Caco-2 (cell line): ENCODE results near the gene BRD1. TPM values are rescaled to one million over a fixed set of nuclear protein-coding genes. Genes with fewer than 3 reads are reported as not detected.

ENCODE experiments used
- BruUV-seq: library from RNA; stranded (reverse); fragments of 400-500 nt; replicated peaks from 2 replicates; lab custom pipeline; 2021; lab: Mats Ljungman, UMichigan
- CTCF ChIA-PET: fragments of 300-600 bp; sonication (Branson Sonifier 250); formaldehyde crosslinking; loops from one replicate; lab custom pipeline; 2022; ENCODE audit warnings: antibody characterized with exemption; lab: Charles Lee
- POLR2A ChIA-PET: fragments of 300-600 bp; sonication (Branson Sonifier 250); formaldehyde crosslinking; loops from one replicate; lab custom pipeline; 2022; ENCODE audit warnings: antibody characterized with exemption; lab: Charles Lee
- DNase-seq, 2 experiments: peaks; one replicate each; pipeline versions ENCODE4 v3.0.0 to v3.0.0-alpha.2; 2020 to 2022
- H3K27me3 ChIP-seq: replicated peaks from 2 replicates; pipeline ENCODE4 v1.6.0; 2011; ENCODE audit warnings: low read length; ENCODE audit not compliant: control insufficient read depth, insufficient read depth
- H3K36me3 ChIP-seq: 2 replicates; pipeline ENCODE4 v1.5.1; 2011; ENCODE audit warnings: low read length; ENCODE audit not compliant: control insufficient read depth, insufficient read depth
- H3K4me1 ChIP-seq: fragments of 250-450 bp; sonication (Bioruptor Pico); 2 replicates; pipeline ENCODE4 v1.5.1; 2020; ENCODE audit warnings: mild to moderate bottlenecking
- H3K4me3 ChIP-seq: 2 replicates; pipeline ENCODE4 v1.5.1; 2011; ENCODE audit warnings: low read depth, mild to moderate bottlenecking, control low read depth, low read length
- H3K9me3 ChIP-seq: fragments of 250-450 bp; sonication (Bioruptor Pico); 2 replicates; pipeline ENCODE4 v1.5.1; 2020; ENCODE audit warnings: mild to moderate bottlenecking, moderate library complexity
- H3K27ac Mint-ChIP-seq: one replicate; pipeline ENCODE4 v1.8.0; 2022; ENCODE audit warnings: mixed read lengths; ENCODE audit not compliant: unreplicated experiment
- H3K27me3 Mint-ChIP-seq: one replicate; pipeline ENCODE4 v1.8.0; 2022; ENCODE audit warnings: mixed read lengths; ENCODE audit not compliant: insufficient read depth, unreplicated experiment
- H3K36me3 Mint-ChIP-seq: one replicate; pipeline ENCODE4 v1.8.0; 2022; ENCODE audit warnings: mild to moderate bottlenecking, mixed read lengths; ENCODE audit not compliant: insufficient read depth, unreplicated experiment
- H3K4me1 Mint-ChIP-seq: one replicate; pipeline ENCODE4 v1.8.0; 2022; ENCODE audit warnings: low read depth, mixed read lengths; ENCODE audit not compliant: unreplicated experiment
- H3K4me3 Mint-ChIP-seq: one replicate; pipeline ENCODE4 v1.8.0; 2022; ENCODE audit warnings: mild to moderate bottlenecking, moderate library complexity, mixed read lengths; ENCODE audit not compliant: unreplicated experiment
- H3K9me3 Mint-ChIP-seq: one replicate; pipeline ENCODE4 v1.8.0; 2022; ENCODE audit warnings: mixed read lengths; ENCODE audit not compliant: unreplicated experiment
- intact Hi-C: fragments of 100-400 bp; cut with micrococcal nuclease; formaldehyde crosslinking; loops from one replicate; pipeline ENCODE4 v1.10.0; 2022; ENCODE audit not compliant: unreplicated experiment
- total RNA-seq: library from RNA; stranded (reverse); gene quantifications from 2 replicates; pipeline ENCODE4 v1.2.3, GENCODE V29; 2022
- TF ChIP-seq, protein P1 (sequence below), 2 experiments: fragments of 200-600 bp in 1 of 2; IDR thresholded peaks; 1 replicate in 1 of 2; 2 replicates in 1 of 2; pipeline versions ENCODE4 v1.5.1 to v1.8.0; 2011 to 2022; ENCODE audit warnings: antibody characterized with exemption in 1 of 2, control low read depth in 1 of 2, inconsistent platforms in 1 of 2, low read depth in 1 of 2, low read length in 1 of 2, mild to moderate bottlenecking in 1 of 2, moderate library complexity in 1 of 2; ENCODE audit not compliant: insufficient read depth in 1 of 2, severe bottlenecking in 1 of 2, unreplicated experiment in 1 of 2

Gene BRD1
- total RNA-seq, 1 experiment from 2014 or later = 46.9 TPM

DNA sequence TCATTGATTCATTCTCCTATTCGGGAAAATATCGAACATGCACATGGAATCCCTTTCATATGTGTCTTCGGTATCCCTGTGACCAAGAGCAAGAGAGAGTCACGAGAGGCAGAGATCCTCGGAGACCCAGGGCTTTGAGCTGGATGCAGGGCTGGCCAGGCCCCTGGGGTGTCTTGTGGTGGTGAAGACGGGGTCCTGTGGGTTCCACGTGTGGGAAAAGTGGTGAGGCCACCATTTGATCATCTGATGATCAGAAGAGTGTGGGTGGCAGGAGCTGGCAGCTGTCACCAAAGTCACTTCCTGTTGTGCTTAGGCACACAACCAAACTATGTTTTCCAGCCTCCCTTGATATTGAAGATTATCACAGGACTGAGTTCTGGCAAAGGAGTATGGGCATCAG lies 94.0 kb downstream of the BRD1 start:
- no peak for DNase-seq
- H3K36me3 Mint-ChIP-seq = no peaks in the 10 kb centered on the region
- Histone ChIP-seq H3K36me3 (no peaks in the 10 kb centered on the region), H3K4me1 (no peaks in the 10 kb centered on the region), H3K4me3 (no peak overlapping the region), H3K9me3 (0 out of 2 replicates have a peak, but pooled peaks cover 2% of the 10 kb centered on the region), H3K27me3 (peaks cover 1% of the 10 kb centered on the region; the same call in 1 of the 2 replicates)
- intact Hi-C loops = no loop called here
- CTCF ChIA-PET = no interaction called here
- peaks cover 39% of the 10 kb centered on the region for H3K27me3 Mint-ChIP-seq
- H3K9me3 Mint-ChIP-seq = no peaks in the 10 kb centered on the region
- H3K27ac Mint-ChIP-seq = no peak overlapping the region
- no TSS peak for BruUV-seq
- no peaks in the 10 kb centered on the region for H3K4me1 Mint-ChIP-seq
- no peak overlapping the region for H3K4me3 Mint-ChIP-seq
- TF ChIP-seq, protein P1, sequence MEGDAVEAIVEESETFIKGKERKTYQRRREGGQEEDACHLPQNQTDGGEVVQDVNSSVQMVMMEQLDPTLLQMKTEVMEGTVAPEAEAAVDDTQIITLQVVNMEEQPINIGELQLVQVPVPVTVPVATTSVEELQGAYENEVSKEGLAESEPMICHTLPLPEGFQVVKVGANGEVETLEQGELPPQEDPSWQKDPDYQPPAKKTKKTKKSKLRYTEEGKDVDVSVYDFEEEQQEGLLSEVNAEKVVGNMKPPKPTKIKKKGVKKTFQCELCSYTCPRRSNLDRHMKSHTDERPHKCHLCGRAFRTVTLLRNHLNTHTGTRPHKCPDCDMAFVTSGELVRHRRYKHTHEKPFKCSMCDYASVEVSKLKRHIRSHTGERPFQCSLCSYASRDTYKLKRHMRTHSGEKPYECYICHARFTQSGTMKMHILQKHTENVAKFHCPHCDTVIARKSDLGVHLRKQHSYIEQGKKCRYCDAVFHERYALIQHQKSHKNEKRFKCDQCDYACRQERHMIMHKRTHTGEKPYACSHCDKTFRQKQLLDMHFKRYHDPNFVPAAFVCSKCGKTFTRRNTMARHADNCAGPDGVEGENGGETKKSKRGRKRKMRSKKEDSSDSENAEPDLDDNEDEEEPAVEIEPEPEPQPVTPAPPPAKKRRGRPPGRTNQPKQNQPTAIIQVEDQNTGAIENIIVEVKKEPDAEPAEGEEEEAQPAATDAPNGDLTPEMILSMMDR (IDR thresholded peaks at IDR 0.05; ENCODE audit: insufficient read depth in 1 of 2, low read depth in 1 of 2, low read length in 1 of 2, severe bottlenecking in 1 of 2, unreplicated experiment in 1 of 2) = no peak
- POLR2A ChIA-PET = no interaction called here

DNA sequence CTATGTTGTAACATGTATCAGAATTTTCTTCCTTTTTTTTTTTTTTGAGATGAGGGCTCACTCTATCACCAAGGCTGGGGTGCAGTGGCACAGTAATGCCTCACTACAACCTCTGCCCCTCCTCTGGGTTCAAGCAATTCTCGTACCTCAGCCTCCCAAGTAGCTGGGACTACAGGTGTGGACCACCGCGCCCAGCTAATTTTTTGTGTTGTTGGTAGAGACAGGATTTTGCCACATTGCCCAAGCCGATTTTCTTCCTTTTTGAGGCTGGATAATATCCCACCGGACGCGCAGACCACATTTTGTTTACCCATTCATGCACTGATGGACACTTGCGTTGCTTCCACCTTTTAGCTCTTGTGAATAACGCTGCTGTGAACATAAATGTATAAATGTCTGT lies 97.0 kb downstream of the BRD1 start:
- DNase-seq = no peak
- H3K27me3 Mint-ChIP-seq = peaks cover 44% of the 10 kb centered on the region
- ChIA-PET CTCF (no interaction called here), POLR2A (no interaction called here)
- TF ChIP-seq, protein P1 (IDR thresholded peaks at IDR 0.05; ENCODE audit: insufficient read depth in 1 of 2, low read depth in 1 of 2, low read length in 1 of 2, severe bottlenecking in 1 of 2, unreplicated experiment in 1 of 2) = no peak
- no peak overlapping the region for H3K27ac Mint-ChIP-seq
- H3K4me1 Mint-ChIP-seq = no peaks in the 10 kb centered on the region
- no peak overlapping the region for H3K4me3 ChIP-seq
- no peaks in the 10 kb centered on the region for H3K36me3 Mint-ChIP-seq
- H3K9me3 ChIP-seq = 0 out of 2 replicates have a peak, but pooled peaks cover 2% of the 10 kb centered on the region
- peaks cover 1% of the 10 kb centered on the region for H3K27me3 ChIP-seq
- H3K36me3 ChIP-seq = no peaks in the 10 kb centered on the region
- no TSS peak for BruUV-seq
- intact Hi-C loops = no loop called here
- no peaks in the 10 kb centered on the region for H3K4me1 ChIP-seq
- H3K4me3 Mint-ChIP-seq = no peak overlapping the region
- no peaks in the 10 kb centered on the region for H3K9me3 Mint-ChIP-seq

DNA sequence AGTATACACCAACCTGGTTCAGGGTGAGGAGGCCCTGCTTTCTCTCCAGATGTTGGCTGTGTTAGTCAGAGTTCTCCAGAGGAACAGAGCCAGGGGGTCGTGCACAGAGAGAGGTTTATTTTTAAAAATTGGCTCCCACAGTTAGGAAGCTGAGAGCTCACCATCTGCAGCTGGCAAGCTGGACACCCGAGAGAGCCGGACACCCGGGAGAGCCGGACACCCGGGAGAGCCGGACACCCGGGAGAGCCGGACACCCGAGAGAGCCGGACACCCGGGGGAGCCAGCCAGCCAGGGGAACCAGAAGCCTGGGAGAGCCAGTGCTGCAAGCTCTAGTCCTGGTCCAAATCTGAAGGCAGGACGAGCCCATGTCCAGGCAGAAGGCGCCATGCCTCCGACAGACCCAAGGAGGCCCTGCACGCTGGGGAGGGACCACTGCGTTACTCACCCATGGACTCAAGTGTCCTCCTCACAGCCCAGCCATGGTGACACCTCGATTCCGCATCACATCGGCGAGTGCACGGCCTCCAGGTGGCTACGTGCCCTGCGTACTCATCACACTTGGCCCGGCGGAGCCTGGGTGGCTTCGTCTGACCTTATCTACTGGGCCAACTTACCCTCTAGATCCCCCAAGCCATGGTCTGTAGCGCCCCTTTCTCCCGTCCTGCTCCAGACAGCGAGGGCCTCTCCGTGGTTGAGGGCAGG lies 99.0 kb downstream of the BRD1 start:
- H3K9me3 Mint-ChIP-seq = no peaks in the 10 kb centered on the region
- BruUV-seq = no TSS peak
- peaks cover 1% of the 10 kb centered on the region for H3K27me3 ChIP-seq

More for the DNA sequence above, 99.0 kb downstream of the BRD1 start:
- intact Hi-C loops = loop anchor here (10.0 kb wide), 1 partner anchor 294 kb away; no protein-coding TSS in a partner anchor
- CTCF ChIA-PET = no interaction called here
- no peaks in the 10 kb centered on the region for H3K4me1 Mint-ChIP-seq
- H3K4me1 ChIP-seq = no peaks in the 10 kb centered on the region
- POLR2A ChIA-PET = no interaction called here
- 0 out of 2 replicates have a peak, but pooled peaks cover 2% of the 10 kb centered on the region for H3K9me3 ChIP-seq
- no peak overlapping the region for H3K4me3 ChIP-seq
- no peaks in the 10 kb centered on the region for H3K36me3 Mint-ChIP-seq
- TF ChIP-seq, protein P1 (IDR thresholded peaks at IDR 0.05; ENCODE audit: insufficient read depth in 1 of 2, low read depth in 1 of 2, low read length in 1 of 2, severe bottlenecking in 1 of 2, unreplicated experiment in 1 of 2) = no peak
- no peak overlapping the region for H3K27ac Mint-ChIP-seq
- no peaks in the 10 kb centered on the region for H3K36me3 ChIP-seq
- DNase-seq = no peak
- H3K4me3 Mint-ChIP-seq = no peak overlapping the region
- peaks cover 44% of the 10 kb centered on the region for H3K27me3 Mint-ChIP-seq
